ENCODE measurements around the gene MUC2.

Gene MUC2

DNA sequence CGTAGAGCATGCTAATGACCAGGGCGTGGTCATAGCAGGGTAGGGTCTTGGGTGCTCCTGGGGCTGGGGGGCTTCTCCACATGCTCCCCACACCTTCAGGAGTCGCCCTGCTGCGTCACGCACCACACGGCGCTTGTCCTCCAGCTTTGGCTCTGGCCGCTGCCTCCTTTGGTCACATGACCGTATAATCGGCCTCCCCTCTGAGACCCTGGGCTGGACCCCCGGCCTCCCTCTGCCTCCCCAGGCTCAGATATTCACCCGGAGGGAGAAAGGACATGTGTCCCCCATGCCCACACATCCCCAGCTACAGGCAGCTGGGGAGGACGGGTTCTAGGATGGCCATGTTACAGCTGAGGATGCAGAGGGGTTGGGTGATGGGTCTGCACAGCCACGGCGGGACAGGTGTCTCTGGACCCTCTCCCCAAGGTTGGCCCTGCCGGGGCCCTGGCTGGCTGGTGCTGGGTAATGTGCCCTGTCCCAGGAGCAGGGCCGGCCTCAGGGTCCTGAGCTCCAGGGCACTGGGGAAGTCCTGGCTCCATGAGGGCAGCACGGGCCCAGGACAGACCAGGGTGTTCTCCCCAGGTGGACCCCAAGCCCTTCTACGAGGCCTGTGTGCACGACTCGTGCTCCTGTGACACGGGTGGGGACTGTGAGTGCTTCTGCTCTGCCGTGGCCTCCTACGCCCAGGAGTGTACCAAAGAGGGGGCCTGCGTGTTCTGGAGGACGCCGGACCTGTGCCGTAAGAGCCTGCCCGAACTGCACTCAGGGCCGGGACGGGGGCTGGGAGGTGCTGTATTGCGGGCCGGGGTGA, 14.5 kb downstream of the MUC2 start:
- no peak for DNase-seq

DNA sequence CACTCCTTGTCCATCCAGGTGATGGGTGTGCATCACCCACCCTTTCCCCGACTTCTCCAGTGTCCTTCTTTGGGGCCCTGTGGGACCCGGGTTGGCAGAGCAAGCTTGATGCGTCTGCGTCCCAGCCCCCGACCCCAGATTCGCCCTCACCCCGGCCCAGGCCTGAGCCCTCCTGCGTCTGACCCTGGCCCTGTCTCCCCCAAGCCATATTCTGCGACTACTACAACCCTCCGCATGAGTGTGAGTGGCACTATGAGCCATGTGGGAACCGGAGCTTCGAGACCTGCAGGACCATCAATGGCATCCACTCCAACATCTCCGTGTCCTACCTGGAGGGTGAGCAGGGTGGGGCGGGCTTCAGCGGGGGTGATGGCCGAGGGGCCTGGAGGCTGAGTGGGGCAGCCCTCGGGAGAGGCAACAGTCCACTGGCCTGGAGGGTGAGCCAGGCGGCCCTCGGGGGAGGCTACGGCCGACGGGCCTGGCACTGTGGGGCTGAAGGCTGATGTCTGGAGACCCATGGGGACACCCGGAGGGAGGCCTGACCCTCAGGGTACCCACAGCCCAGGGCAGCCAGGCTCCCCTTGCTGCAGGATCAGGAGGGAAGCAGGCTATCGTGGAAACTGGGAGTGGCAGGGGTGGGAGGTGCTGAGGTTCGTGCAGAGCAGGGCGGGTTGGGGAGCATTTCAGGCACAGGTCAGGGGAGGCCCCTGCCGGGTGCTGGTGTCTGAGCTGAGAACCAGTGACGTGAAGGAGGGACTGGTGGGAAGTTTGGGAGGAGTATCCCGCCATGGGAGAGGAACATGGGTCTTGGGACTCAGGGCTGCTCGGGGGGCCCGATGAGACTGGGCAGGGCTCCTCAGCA, 15.3 kb downstream of the MUC2 start:
- DNase-seq = no peak

DNA sequence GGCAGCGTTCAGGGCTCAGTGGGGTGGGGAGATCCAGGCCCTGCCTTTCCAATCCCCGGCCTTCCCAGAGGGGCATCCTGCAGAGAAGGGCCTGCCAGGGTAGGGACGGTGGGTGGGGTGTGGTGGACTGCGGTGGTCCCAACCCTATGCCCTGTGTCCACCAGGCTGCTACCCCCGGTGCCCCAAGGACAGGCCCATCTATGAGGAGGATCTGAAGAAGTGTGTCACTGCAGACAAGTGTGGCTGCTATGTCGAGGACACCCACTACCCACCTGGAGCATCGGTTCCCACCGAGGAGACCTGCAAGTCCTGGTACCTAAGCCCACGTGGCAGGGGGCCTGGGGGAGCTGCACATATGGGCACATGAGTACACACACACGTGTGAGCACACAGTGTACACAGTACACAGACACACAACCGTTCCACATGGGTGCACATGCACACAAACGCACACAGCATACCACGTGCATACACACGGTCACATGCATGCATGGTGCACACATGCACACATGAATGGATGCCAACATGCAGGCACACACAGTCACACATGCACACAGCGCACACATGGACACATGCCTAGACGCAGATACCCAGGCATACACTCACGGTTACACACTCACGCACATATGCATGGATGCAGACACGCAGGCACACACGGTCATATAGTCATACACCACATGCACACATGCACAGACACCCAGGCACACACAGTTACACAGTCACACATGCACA, 16.1 kb downstream of the MUC2 start:
- DNase-seq = no peak

GRCh38 chr11:1091332-1092083, 16.8 kb downstream of the MUC2 start:
- DNase-seq = no peak

DNA sequence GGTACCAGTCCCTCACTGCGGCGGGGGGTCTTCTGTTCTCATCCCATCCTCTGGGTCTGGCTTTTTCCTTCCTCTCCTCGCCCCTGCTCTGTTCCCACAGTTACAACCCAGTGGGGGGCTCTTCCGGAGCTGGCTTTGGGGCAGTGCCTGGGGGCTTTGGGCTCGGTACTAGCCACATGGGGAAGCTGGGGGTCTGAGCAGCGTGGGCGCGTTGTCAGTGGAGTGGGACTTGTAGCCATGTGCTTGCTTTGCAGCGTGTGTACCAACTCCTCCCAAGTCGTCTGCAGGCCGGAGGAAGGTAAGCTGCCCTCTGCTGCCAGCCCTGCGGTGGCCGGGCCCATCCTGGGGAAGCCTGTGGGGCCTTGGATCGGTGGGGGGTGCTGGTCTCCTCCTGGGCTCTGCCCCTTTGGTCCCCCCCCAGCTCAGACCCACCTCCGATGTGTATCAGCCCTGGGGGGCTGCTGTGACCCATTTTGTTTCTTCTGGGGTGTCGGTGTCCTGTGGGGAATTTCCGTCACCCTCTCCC, 17.5 kb downstream of the MUC2 start:
- DNase-seq = no peak

- no peak for DNase-seq
Observed at GRCh38 chr11:1092919-1093318, 18.2 kb downstream of the MUC2 start.

DNA sequence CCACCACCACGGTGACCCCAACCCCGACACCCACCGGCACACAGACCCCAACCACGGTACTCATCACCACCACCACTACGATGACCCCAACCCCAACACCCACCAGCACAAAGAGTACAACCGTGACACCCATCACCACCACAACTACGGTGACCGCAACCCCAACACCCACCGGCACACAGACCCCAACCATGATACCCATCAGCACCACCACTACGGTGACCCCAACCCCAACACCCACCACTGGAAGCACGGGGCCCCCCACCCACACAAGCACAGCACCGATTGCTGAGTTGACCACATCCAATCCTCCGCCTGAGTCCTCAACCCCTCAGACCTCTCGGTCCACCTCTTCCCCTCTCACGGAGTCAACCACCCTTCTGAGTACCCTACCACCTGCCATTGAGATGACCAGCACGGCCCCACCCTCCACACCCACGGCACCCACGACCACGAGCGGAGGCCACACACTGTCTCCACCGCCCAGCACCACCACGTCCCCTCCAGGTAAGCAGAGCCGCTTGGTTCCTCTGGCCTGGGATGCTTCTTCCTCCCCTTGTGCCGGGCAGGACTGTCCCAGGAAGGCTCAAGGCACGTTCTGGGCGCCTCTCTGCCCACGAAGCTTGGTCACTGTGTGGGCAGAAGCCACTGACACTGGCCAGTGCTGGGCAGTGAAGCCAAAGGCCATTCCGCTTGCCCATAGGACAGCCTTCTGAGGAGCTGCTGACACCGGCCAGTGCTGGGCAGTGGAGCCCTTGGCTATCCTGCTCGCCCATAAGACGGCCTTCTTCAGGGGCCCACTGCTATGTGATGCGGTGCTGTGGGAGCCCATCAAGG, 25.1 kb downstream of the MUC2 start:
- DNase-seq = no peak

- DNase-seq = no peak
Observed at GRCh38 chr11:1100417-1101245, 26.0 kb downstream of the MUC2 start.

GRCh38 chr11:1101318-1102089, 26.8 kb downstream of the MUC2 start:
- DNase-seq = no peak

DNA sequence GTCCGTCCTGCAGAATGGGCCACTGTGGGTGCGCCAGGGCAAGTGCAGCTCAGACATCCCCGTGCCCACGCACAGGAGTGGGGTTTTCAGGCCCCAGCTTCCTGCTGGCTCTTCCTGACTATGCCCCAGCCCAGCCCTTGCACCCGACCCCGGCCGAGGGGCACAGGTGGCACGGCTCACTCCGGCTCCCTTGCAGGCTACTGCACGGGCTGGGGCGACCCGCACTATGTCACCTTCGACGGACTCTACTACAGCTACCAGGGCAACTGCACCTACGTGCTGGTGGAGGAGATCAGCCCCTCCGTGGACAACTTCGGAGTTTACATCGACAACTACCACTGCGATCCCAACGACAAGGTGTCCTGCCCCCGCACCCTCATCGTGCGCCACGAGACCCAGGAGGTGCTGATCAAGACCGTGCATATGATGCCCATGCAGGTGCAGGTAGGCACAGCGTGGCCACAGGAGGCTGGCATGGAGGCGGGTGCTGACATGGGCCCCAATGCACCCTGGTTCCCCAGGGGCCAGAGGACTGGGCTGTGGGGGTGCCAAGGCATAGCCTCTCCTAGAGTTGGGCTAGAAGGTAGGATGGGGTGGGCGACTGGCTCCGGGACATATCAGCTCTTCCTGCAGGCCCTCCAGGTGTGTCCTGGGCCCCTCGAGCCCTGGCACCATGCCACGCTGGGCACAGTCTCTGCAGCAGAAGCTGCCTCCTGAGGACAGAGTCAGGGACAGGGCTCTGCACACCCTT, 27.7 kb downstream of the MUC2 start:
- DNase-seq = no peak

- DNase-seq = no peak
Observed at GRCh38 chr11:1102996-1103395, 28.3 kb downstream of the MUC2 start.

GRCh38 chr11:1103401-1104360, 29.0 kb downstream of the MUC2 start:
- no peak for DNase-seq

- DNase-seq = no peak
Observed at GRCh38 chr11:1104411-1105182, 29.9 kb downstream of the MUC2 start.

- DNase-seq = no peak
Observed at GRCh38 chr11:1105183-1105565, 30.5 kb downstream of the MUC2 start.

DNA sequence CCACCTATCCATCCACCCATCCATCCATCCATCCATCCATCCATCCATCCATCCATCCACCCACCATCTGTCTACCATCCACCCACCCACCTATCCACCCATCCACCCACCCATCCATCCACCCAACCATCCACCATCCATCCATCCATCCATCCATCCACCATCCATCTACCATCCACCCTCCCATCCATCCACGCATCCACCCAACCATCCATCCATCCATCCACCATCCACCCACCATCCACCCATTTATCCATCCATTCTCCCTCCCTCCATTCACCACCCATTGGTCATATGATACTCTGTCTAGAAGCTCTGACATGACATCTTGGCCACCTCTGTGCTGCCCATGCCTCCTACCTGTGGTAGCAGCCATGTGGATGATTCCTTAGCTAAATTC, 31.7 kb downstream of the MUC2 start:
- no peak for DNase-seq

DNA sequence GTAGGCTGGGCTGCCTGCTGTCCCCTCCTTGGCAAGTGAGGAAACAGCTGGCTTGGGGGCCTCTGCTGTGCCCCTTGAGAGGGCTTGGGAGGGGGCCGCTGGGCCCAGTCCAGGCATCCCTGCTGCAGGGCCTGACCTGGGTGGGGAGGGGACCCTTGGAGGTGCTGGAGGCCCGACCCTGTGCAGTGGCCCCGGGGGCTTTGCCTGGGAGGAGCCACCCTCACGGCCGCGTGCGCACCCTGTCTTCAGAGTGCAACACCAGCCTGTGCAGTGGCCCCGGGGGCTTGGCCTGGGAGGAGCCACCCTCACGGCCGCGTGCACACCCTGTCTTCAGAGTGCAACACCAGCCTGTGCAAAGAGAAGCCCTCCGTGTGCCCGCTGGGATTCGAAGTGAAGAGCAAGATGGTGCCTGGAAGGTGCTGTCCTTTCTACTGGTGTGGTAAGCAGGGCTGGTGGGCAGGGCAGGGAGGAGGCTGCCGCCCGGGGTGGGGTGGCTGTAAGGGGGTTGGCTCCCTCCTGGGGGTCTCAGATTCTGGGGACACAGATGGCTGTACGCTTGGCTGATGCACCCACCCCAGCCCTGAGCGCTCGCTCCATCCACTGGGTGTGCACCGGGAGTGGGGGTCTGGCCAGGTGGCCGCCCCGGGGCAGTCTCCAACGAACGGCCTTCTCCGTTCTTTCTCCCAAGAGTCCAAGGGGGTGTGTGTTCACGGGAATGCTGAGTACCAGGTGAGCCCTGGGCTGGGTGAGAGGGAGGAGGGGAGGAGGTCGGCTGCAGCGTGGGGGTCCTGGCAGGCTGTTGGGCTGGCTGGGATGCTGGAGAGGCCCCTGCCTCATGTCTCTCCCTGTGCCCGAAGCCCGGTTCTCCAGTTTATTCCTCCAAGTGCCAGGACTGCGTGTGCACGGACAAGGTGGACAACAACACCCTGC, 32.9 kb downstream of the MUC2 start:
- DNase-seq = no peak

All from NCI-H1105 treated with DMSO at 0.1 percent for 48 hours (cell line).